Kidney glomerular epithelial cell (primary cell): ENCODE results near the gene RHOB.
A peak's percentile ranks its signal among the peaks of the same experiment; 100 is the strongest.
"Not testable (repeated sequence)": the region's sequence is repeated elsewhere in the genome, so short reads cannot be mapped to it uniquely, and the experiment has no call there.

Source experiments
- DNase-seq: peaks from one replicate; lab custom pipeline; 2025; lab: John Stamatoyannopoulos, UW

The RHOB gene

GRCh38 chr2:20422402-20423271, 24.2 kb upstream of the RHOB start:
- DNase-seq, result no peak

DNA sequence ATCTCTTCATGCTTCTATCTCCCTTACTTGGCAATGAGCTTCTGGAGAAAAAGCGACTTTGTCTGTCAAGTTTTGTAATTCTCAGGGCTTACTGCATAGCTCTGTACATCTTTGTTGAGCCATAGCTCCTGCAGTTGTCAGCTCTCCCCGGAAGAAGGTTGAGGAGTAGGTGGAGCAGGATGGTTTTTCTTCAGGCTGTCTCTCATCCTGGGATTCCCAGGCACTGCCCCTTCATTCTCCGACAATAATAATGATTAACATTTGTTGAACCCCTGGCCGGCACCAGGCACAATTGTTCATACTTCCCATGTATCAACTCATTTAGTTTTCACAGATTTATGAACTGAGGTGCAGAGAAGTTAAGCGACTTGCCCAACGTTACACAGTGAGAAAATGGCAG, 23.5 kb upstream of the RHOB start:
- no peak for DNase-seq

GRCh38 chr2:20423847-20424246, 23.0 kb upstream of the RHOB start:
- no peak for DNase-seq

DNA sequence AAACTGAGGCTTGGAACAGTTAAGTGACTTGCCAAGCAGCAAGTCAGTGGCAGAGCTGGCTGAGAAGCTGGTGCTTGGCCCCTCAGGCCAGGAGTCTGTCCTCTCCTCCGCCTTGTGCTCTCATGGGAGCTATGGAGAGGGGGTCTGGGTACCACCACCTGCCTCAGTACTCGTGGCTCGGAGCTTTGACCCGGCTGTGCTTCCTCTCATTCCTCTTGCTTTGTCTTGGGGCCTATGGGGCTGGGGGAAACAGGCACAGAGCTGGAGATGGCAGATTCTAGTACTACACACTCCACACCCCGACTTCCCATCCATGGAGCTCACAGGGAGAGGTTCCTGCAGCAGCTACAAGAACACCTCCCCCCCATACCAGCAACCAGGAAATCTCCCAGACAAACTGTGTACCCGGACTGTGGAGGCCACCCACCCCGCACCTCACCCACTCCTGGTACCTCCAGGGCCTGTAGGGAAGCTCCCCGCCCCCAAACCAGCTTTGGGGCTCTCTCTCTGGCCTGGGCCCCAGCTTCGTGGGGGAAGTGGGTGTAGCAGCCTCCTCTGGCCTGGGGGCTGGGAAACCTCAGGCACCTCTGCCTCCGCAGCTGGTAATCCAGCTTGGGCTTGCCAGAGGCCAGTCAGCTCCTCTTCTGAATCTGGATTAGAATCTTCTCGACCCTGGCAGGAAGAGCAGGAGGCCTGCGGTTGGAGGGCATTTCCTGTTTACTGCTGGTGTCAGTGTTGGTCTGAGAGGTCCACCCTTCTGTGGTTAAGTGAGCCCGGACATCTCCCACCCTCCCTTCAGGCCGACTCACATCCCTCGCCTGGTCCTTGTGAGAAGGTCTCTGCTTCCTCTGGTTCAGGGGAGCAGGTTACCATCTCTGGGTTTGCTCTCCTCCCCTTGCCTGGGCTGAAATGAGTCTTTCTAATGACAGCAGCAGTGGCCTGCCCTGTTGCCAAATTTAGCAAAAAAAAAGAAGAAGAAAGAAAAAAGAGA, 22.3 kb upstream of the RHOB start:
- peak; percentile 14 for DNase-seq

GRCh38 chr2:20425371-20425881, 21.4 kb upstream of the RHOB start:
- peak; percentile 89 for DNase-seq

DNA sequence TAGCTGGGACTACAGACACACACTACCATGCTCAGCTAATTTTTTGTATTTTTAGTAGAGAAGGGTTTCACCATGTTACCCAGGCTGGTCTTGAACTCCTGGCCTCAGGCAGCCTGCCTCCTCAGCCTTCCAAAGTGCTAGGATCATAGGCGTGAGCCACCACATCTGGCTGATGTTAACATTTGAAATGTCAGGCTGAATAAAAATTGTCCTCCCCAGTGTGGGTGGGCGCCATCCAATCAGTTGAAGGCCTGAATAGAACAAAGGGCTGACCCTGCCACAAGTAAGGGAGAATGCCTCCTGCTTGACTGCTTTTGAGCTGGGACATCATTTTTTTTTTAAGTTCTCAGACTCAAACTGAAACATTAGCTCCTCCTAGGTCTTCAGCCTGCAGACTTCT, 21.0 kb upstream of the RHOB start:
- DNase-seq, result no peak

- no peak for DNase-seq
Measured at GRCh38 chr2:20427931-20428526, 18.8 kb upstream of the RHOB start.

GRCh38 chr2:20428717-20429490, 18.0 kb upstream of the RHOB start:
- DNase-seq, result no peak

DNA sequence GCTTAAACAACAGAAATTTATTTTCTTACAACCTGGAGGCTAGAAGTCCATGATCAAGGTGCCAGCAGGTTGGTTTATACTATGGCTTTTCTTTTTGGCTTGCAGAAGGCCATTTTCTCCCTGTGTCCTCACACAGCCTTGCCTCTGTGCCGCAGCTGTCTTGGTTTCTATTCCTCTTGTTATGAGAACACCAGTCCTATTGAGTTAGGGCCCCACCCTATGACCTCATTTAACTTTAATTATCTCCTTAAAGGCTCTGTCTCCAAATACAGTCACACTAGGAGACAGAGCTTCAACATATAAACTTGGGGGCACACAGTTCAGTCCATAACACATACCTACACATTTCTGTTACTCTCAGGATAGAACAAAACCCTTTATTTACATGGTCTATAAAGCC, 17.3 kb upstream of the RHOB start:
- DNase-seq, result no peak

GRCh38 chr2:20430035-20430434, 16.8 kb upstream of the RHOB start:
- DNase-seq, result no peak

DNA sequence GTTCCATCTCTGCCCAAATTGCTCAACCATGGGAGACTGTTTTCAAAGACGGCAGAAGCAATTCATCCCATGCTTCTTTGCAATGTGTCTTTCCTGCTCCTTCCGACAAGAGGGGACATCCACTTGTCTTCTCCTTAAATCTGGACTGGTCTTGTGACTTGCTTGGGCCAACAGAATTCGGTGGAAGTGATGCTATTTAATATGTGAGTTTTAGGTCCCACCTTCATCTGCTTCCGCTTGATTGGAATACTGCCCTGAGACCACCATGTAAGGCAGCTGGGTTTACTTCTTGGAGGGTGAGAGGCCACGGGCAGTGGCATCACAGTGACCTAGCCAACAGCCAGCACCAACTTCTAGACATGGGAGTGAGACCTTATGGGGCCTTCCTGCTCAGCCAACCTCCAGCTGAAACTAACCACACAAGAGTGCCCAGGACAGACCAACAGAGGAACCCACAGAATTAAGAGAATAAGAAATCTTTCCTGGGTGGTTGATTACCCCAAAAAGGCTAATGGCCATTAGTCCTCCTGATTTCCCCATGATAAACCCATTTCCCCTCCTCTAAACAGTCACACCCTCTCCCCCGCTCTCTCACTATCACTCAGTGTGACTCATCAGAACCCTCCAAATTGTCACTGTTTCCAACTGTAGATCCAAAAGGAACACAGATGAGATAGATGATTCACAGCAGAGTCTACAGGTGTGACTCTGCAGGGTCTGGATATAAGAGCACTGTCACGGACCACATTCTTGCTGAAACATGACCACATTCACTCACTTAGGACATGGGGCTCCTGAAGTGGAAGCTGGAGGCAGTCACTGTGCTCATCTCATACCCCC, 16.2 kb upstream of the RHOB start:
- DNase-seq, result no peak

- DNase-seq, result no peak
Measured at GRCh38 chr2:20431301-20431698, 15.6 kb upstream of the RHOB start.

DNA sequence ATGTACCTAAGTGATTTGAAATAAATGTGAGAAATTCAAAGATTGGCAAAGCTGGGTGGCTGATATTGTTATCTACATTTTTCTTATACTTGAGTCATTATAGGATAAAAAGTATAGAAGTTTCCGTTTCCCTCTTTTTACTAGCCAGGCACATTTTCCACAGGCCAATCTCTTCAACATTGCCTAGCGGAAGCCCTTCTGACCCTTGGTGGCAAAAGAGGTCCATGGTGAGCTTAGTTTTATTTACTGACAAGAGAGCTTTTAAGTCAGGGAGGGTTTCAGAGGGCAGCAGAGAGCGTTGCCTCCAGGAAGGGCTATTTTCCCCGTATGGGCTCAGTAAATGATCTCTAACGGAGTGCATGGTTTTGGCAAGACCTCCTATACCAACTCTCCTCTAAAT, 15.1 kb upstream of the RHOB start:
- DNase-seq, result no peak

GRCh38 chr2:20432714-20433113, 14.2 kb upstream of the RHOB start:
- no peak for DNase-seq

- DNase-seq, result no peak
Measured at GRCh38 chr2:20433249-20433648, 13.6 kb upstream of the RHOB start.

DNA sequence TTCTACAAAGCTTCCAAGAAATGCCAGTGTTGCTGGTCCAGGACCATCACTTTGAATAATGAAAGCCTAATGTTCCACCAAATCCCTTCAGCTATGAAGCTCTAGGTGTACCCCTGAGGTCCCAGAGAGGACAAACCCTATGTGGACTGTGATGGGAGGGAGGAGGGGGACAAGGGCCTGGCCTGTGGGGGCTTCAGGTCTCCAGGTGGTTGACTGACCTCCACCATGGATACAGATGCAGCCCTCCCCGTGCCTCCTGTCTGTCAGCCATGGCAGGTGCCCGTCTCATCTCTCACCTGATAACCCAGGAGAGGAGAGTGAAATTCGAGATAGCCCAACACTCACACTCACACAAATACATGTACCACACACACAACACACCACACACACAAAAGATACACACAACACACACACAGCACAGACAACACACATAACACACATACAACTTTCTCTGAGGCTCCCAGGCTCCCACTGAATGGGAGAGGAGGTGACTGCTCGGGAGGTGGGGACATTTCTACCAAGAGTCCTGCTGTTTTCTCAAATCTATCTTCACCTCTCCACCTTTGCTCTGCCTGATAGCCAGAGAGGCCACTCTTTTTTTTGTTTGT, 12.8 kb upstream of the RHOB start:
- DNase-seq, result no peak

DNA sequence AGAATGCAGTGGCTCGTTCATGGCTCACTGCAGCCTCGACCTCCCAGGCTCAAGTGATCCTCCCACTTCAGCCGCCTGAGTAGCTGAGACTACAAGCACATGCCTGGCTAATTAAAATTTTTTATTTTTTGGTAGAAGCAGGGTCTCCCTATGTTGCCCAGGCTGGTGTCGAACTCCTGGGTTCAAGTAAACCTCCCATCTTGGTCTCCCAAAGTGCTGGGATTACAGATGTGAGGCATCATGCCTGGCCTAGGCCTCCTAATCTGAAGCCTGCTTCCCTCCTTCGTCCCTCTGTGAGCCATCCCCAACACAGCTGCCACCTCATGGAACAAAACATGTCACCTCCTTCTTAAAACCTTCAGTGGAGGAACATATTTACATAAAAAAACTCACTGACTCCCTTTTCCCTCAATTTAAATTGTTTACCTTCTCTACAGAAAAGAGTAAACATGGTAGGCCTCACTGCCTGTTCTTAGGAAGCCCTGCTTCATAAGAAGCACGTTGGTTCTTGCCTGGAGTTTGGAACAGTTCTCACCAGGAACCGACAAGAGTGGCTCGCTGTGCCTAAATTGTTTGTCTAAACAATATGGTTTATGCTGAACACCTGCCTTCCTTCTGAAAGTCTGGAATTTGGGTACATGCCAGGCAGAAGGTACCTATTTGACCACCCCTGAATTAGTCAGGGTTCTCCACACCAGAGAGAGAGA, 12.1 kb upstream of the RHOB start:
- no peak for DNase-seq

DNA sequence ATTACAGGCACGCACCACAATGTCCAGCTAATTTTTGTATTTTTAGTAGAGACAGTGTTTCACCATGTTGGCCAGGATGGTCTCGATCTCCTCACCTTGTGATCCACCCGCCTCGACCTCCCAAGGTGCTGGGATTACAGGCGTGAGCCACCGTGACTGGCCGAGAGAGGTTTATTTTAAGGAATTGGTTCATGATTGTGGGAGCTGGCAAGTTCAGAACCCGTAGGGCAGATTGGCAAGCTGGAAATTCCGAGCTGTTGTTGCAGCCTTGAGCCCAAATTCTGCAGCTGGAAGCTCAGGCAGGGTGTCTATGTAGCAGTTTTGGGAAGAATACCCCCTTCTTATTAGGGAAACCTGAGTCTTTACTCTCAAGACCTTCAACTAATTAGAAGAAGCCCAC, 11.4 kb upstream of the RHOB start:
- not testable (repeated sequence) for DNase-seq

GRCh38 chr2:20436716-20437470, 10.0 kb upstream of the RHOB start:
- no peak for DNase-seq
